ENCODE measurements around the gene RBM33. TPM values are rescaled to one million over a fixed set of nuclear protein-coding genes. Genes with fewer than 3 reads are reported as not detected.
"Not testable (repeated sequence)": the region's sequence is repeated elsewhere in the genome, so short reads cannot be mapped to it uniquely, and the experiment has no call there.

RBM33 gene
- total RNA-seq, 1 donor from 2014 or later, result 30.8 TPM

DNA sequence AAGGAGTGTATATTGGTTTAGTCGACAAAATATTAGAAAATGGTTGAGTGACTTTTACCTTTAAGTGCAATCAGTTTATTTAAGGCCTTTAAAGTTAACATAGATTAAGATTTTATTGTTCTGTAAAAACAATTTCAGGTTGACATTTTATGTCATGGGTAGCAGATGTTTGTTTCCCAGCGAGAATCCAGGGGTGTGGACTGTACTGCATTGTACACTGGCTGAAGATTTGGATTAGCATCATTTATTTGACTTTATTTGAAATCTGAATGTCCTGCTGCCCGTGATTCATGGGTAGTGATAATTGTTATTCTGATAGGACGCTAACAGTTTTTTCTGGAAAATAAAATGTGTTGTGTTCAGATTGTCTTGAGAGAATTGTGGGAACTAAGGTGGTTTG, 39.3 kb downstream of the RBM33 start:
- Histone ChIP-seq H3K4me1 (peaks cover 36% of the 10 kb centered on the region), H3K4me3 (no peak overlapping the region), H3K36me3 (peaks cover 50% of the 10 kb centered on the region), H3K27me3 (ENCODE audit: low read depth) (no peaks in the 10 kb centered on the region), H3K27ac (replicated peaks) (no peak overlapping the region), H3K9me3 (replicated peaks) (no peaks in the 10 kb centered on the region)
- no peak for DNase-seq
- intact Hi-C loops (cut with micrococcal nuclease), result no loop called here
- TF ChIP-seq, protein P1, sequence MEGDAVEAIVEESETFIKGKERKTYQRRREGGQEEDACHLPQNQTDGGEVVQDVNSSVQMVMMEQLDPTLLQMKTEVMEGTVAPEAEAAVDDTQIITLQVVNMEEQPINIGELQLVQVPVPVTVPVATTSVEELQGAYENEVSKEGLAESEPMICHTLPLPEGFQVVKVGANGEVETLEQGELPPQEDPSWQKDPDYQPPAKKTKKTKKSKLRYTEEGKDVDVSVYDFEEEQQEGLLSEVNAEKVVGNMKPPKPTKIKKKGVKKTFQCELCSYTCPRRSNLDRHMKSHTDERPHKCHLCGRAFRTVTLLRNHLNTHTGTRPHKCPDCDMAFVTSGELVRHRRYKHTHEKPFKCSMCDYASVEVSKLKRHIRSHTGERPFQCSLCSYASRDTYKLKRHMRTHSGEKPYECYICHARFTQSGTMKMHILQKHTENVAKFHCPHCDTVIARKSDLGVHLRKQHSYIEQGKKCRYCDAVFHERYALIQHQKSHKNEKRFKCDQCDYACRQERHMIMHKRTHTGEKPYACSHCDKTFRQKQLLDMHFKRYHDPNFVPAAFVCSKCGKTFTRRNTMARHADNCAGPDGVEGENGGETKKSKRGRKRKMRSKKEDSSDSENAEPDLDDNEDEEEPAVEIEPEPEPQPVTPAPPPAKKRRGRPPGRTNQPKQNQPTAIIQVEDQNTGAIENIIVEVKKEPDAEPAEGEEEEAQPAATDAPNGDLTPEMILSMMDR (IDR thresholded peaks at IDR 0.05; ENCODE audit: borderline replicate concordance), result no peak

DNA sequence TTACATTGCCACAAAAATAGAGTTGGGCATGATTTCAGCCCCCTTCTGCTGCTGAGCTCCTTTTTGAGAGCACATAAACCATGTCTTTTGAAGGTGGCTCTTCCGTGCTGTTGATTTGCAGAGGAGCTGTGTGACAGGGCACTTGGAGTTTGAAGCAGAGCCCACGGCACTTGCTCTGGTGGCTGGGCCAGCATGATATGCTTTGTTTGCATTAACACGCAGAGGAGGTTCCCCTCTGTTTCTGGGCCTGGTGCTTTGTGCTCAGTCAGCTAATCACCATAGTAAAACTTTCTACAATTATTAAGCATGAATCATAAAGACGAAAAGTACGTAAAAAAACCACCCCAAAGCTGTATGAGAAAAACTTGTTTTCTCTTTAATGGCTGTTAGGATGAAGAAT, 40.1 kb downstream of the RBM33 start:
- H3K27me3 ChIP-seq (ENCODE audit: low read depth), result no peaks in the 10 kb centered on the region
- H3K36me3 ChIP-seq, result peaks cover 43% of the 10 kb centered on the region
- H3K4me1 ChIP-seq, result peaks cover 36% of the 10 kb centered on the region
- intact Hi-C loops (cut with micrococcal nuclease), result no loop called here
- TF ChIP-seq, protein P1 (IDR thresholded peaks at IDR 0.05; ENCODE audit: borderline replicate concordance), result no peak
- H3K9me3 ChIP-seq (replicated peaks), result no peaks in the 10 kb centered on the region
- no peak for DNase-seq
- H3K4me3 ChIP-seq, result no peak overlapping the region
- H3K27ac ChIP-seq (replicated peaks), result no peak overlapping the region

DNA sequence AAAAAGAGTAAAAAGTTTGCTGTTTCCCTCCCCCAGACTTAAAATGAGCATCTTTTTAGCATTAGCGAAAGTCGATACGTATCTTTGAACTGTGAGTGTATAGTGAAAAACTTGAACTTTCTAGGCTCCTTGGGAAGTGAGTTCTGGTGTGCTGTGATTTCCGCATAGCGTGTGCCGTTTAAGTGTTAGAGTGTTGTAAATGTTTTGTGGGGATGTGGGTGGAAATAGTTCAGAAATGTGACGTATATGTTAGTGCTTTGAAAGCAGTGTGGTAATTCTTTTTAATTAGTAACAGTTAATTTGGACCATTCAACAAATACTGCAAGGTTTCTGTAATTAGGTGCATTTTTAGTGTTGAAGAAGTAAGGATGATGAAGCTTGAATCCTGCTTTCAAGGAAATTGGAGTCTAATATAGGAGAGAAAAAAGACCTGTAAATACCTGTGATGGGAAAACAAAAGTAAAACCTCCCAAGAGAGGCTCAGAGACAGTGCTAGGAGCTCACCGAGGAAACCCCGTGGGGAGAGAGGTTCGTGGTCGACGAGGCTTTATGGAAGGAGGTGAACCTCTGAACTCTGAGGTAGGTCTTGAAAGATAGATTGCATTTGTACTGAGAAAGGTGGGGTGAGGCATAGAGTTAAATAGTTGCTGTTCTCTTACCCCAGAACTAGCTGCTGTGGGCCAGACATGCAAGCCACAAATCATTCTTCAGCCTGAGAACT, 40.8 kb downstream of the RBM33 start:
- Histone ChIP-seq H3K27ac (replicated peaks) (no peak overlapping the region), H3K9me3 (replicated peaks) (no peaks in the 10 kb centered on the region), H3K27me3 (ENCODE audit: low read depth) (no peaks in the 10 kb centered on the region), H3K4me1 (peaks cover 33% of the 10 kb centered on the region), H3K4me3 (no peak overlapping the region), H3K36me3 (peaks cover 40% of the 10 kb centered on the region)
- DNase-seq, result no peak
- TF ChIP-seq, protein P1 (IDR thresholded peaks at IDR 0.05; ENCODE audit: borderline replicate concordance), result no peak
- intact Hi-C loops (cut with micrococcal nuclease), result no loop called here

DNA sequence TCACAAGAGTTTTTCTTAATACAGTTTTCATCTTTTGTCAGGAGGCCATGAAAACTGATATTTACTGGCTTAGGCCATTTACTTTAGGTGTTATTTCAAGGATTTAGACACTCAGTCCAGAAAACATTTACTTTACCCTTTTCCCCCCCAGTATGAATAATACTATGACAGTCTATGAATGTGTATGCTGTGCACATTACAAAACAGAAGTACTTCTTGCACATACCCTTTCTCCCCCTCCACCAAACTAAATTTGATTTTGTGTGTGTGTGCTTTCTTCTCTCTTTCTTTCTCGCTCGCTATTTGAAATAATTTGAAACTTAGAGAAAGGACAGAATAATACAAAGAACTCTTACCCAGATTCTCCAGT, 41.3 kb downstream of the RBM33 start:
- Histone ChIP-seq H3K9me3 (replicated peaks) (no peaks in the 10 kb centered on the region), H3K27ac (replicated peaks) (no peak overlapping the region), H3K4me1 (peaks cover 28% of the 10 kb centered on the region), H3K36me3 (peaks cover 35% of the 10 kb centered on the region), H3K27me3 (ENCODE audit: low read depth) (no peaks in the 10 kb centered on the region), H3K4me3 (no peak overlapping the region)
- no peak for DNase-seq
- TF ChIP-seq, protein P1 (IDR thresholded peaks at IDR 0.05; ENCODE audit: borderline replicate concordance), result no peak
- intact Hi-C loops (cut with micrococcal nuclease), result no loop called here

DNA sequence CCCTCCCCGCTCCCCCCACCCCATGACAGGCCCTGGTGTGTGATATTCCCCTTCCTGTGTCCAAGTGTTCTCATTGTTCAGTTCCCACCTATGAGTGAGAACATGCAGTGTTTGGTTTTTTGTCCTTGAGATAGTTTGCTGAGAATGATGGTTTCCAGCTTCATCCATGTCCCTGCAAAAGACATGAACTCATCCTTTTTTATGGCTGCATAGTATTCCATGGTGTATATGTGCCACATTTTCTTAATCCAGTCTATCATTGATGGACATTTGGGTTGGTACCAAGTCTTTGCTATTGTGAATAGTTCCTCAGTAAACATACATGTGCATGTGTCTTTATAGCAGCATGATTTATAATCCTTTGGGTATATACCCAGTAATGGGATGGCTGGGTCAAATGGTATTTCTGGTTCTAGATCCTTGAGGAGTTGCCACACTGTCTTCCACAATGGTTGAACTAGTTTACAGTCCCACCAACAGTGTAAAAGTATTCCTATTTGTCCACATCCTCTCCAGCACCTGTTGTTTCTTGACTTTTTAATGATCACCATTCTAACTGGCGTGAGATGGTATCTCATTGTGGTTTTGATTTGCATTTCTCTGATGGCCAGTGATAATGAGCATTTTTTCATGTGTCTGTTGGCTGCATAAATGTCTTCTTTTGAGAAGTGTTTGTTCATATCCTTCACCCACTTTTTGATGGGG, 42.3 kb downstream of the RBM33 start:
- H3K4me1 ChIP-seq, result peaks cover 29% of the 10 kb centered on the region
- intact Hi-C loops (cut with micrococcal nuclease); H3K9me3 ChIP-seq (replicated peaks); H3K27ac ChIP-seq (replicated peaks); H3K4me3 ChIP-seq; H3K27me3 ChIP-seq (ENCODE audit: low read depth); DNase-seq: not testable (repeated sequence)
- peaks cover 26% of the 10 kb centered on the region for H3K36me3 ChIP-seq

DNA sequence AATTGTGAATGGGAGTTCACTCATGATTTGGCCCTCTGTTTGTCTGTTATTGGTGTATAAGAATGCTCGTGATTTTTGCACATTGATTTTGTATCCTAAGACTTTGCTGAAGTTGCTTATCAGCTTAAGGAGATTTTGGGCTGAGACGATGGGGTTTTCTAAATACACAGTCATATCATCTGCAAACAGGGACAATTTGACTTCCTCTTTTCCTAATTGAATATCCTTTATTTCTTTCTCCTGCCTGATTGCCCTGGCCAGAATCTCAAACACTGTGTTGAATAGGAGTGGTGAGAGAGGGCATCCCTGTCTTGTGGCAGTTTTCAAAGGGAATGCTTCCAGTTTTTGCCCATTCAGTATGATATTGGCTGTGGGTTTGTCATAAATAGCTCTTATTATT, 43.8 kb downstream of the RBM33 start:
- DNase-seq; H3K27me3 ChIP-seq (ENCODE audit: low read depth); H3K9me3 ChIP-seq (replicated peaks); intact Hi-C loops (cut with micrococcal nuclease); H3K4me3 ChIP-seq; H3K27ac ChIP-seq (replicated peaks): not testable (repeated sequence)
- peaks cover 25% of the 10 kb centered on the region for H3K36me3 ChIP-seq
- H3K4me1 ChIP-seq, result peaks cover 41% of the 10 kb centered on the region

DNA sequence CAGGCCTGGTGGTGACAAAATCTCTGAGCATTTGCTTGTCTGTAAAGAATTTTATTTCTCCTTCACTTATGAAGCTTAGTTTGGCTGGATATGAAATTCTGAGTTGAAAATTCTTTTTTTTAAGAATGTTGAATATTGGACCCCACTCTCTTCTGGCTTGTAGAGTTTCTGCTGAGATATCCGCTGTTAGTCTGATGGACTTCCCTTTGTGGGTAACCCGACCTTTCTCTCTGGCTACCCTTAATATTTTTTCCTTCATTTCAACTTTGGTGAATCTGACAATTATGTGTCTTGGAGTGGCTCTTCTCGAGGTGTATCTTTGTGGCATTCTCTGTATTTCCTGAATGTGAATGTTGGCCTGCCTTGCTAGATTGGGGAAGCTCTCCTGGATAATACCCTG, 46.2 kb downstream of the RBM33 start:
- DNase-seq; intact Hi-C loops (cut with micrococcal nuclease); H3K27me3 ChIP-seq (ENCODE audit: low read depth); H3K27ac ChIP-seq (replicated peaks); H3K9me3 ChIP-seq (replicated peaks); H3K36me3 ChIP-seq; H3K4me3 ChIP-seq: not testable (repeated sequence)
- H3K4me1 ChIP-seq, result peaks cover 39% of the 10 kb centered on the region
